ENCODE measurements around the gene DNER.

GRCh38 chr2:229370509-229370908, 343.8 kb downstream of the DNER start:
- TF ChIP-seq CTCF (IDR thresholded peaks at IDR 0.05) (no peak), POLR2A (IDR thresholded peaks at IDR 0.05) (no peak)
